Rectal smooth muscle tissue (tissue), 1 donor: ENCODE data around the gene CXCR3.
A peak's percentile ranks its signal among the peaks of the same experiment; 100 is the strongest.
"Not testable (repeated sequence)": the region's sequence is repeated elsewhere in the genome, so short reads cannot be mapped to it uniquely, and the experiment has no call there.

ENCODE experiments used
- H3K27ac ChIP-seq: one replicate; pipeline ENCODE4 v1.7.0; 2013; ENCODE audit warnings: low read depth, low read length, inconsistent platforms
- H3K27me3 ChIP-seq: one replicate; pipeline ENCODE4 v1.7.0; 2013; ENCODE audit warnings: low read length; ENCODE audit not compliant: control insufficient read depth, insufficient read depth
- H3K36me3 ChIP-seq: one replicate; pipeline ENCODE4 v1.7.0; 2013; ENCODE audit warnings: low read length; ENCODE audit not compliant: control insufficient read depth, insufficient read depth
- H3K4me1 ChIP-seq: one replicate; pipeline ENCODE4 v1.7.0; 2013; ENCODE audit warnings: low read length; ENCODE audit not compliant: control insufficient read depth, insufficient read depth
- H3K4me3 ChIP-seq: one replicate; pipeline ENCODE4 v1.7.0; 2013; ENCODE audit warnings: low read length
- H3K9ac ChIP-seq: one replicate; pipeline ENCODE4 v1.7.0; 2013; ENCODE audit warnings: low read length

Gene CXCR3

DNA sequence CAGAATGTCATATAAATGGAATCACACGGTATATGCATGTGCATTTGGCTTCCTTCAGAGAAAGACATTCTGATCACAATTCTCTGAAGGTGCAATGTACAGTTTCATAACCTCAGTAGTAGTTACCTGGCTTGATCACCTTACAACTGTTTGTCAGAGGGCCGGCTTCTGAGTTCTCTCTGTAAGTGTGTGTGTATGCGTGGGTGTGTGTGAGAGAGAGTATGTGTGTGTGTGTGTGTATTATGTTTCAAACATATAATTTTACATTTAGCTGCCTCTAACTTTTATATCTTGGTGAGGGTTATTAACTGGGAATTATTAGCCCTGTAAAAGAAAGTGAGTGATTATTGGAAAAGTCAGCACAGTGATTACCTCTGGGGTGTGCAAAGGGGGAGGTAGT is 41.0 kb upstream of the CXCR3 start:
- no peak overlapping the region for H3K9ac ChIP-seq
- H3K27me3 ChIP-seq, result no peaks in the 10 kb centered on the region
- no peak overlapping the region for H3K4me3 ChIP-seq
- no peaks in the 10 kb centered on the region for H3K4me1 ChIP-seq
- H3K27ac ChIP-seq, result no peak overlapping the region
- H3K36me3 ChIP-seq, result no peaks in the 10 kb centered on the region

DNA sequence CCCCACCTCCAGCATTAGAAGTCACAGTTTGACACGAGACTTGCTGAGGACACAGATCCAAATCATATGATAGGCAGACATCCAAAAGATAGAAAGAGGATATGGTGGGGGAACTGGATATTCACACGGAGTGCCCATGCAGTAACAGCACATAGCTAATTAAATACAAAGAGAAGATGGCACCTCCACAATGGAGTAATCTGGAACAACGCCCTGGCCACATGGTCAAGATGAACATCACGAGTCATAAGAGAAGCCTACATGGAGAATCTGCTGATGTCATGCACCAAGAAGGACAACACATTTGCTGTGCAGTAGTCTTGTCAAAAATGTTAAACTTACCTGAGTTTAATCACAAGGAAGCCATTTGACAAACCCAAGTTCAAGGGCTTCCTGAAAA is 39.0 kb upstream of the CXCR3 start:
- H3K36me3 ChIP-seq, result no peaks in the 10 kb centered on the region
- peaks cover 2% of the 10 kb centered on the region for H3K27me3 ChIP-seq
- H3K4me3 ChIP-seq, result no peak overlapping the region
- no peak overlapping the region for H3K27ac ChIP-seq
- H3K4me1 ChIP-seq, result no peaks in the 10 kb centered on the region
- H3K9ac ChIP-seq, result no peak overlapping the region

DNA sequence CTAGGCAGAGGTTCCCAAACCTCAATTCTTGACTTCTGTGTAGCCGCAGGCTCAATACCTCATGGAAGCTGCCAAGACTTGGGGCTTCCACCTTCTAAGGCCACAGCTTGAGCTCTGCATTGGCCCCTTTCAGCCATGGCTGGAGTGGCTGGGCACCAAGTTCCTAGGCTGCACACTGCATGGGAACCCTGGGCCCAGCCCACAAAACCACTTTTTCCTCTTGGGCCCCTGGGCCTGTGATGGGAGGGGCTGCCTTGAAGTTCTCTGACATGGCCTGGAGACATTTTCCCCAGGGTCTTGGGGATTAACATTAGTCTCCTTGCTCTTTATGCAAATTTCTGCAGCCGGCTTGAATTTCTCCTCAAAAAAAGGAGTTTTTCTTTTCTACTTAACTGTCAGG is 35.0 kb upstream of the CXCR3 start:
- no peaks in the 10 kb centered on the region for H3K4me1 ChIP-seq
- H3K27me3 ChIP-seq, result peaks cover 2% of the 10 kb centered on the region
- H3K36me3 ChIP-seq, result no peaks in the 10 kb centered on the region
- no peak overlapping the region for H3K27ac ChIP-seq
- no peak overlapping the region for H3K9ac ChIP-seq
- no peak overlapping the region for H3K4me3 ChIP-seq

DNA sequence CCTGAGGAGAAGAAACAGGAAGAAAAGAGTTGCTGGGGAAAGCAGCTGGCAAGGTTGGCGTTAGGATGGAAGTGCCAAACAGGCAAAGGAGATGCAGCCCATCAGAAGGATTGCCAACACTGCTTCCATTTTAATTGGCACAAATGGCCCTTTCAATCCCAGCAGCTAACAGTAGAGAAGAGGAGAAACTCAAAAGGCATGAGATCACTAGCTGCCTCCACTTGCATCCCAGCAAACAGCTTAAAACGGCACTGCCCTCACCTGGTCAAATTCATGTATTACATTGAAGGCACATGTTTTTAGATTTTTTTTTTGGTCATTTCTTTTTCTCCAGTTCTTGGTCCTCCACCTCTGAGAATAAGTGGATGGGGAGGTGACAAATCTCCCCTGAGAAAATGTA is 34.1 kb upstream of the CXCR3 start:
- H3K9ac ChIP-seq, result no peak overlapping the region
- H3K27me3 ChIP-seq, result peaks cover 2% of the 10 kb centered on the region
- no peak overlapping the region for H3K27ac ChIP-seq
- no peaks in the 10 kb centered on the region for H3K4me1 ChIP-seq
- H3K36me3 ChIP-seq, result no peaks in the 10 kb centered on the region
- H3K4me3 ChIP-seq, result no peak overlapping the region

DNA sequence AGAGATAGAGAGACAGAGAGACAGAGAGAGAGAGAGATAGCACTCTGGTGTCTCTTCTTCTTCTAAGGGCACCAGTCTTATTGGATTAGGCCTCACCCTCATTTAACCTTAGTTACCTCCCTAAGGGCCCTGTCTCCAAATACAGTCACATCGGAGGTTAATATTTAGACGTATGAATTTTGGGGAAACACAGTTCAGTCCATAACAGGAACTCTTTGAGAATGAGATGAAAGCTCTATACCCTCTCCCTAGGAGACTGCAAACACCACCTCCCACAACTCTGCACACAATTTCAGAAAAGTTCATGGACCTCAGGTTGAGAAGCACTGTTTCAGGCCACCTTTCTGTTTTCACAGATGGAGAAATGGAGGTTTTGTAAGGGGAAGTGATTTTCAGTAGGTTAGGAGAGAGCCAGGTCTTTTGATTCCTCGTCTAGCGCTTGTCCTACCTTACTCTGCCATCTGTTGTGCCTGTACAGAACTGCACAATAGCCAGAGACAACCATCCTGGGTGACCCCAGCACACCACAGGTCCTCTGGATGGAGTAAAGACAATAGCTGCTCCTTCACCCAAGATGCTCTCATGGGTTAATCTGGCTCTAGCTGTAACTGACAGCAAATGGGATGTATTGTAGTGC is 32.1 kb upstream of the CXCR3 start:
- peaks cover 2% of the 10 kb centered on the region for H3K27me3 ChIP-seq
- no peaks in the 10 kb centered on the region for H3K4me1 ChIP-seq
- no peak overlapping the region for H3K9ac ChIP-seq
- H3K36me3 ChIP-seq, result no peaks in the 10 kb centered on the region
- no peak overlapping the region for H3K4me3 ChIP-seq
- H3K27ac ChIP-seq, result no peak overlapping the region

DNA sequence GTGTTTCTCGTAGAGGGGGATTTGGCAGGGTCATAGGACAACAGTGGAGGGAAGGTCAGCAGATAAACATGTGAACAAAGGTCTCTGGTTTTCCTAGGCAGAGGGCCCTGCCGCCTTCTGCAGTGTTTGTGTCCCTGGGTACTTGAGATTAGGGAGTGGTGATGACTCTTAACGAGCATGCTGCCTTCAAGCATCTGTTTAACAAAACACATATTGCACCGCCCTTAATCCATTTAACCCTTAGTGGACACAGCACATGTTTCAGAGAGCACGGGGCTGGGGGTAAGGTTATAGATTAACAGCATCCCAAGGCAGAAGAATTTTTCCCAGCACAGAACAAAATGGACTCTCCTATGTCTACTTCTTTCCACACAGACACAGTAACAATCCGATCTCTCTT is 26.1 kb upstream of the CXCR3 start:
- H3K27me3 ChIP-seq, H3K9ac ChIP-seq, H3K36me3 ChIP-seq, H3K4me3 ChIP-seq, H3K27ac ChIP-seq, H3K4me1 ChIP-seq: not testable (repeated sequence)

DNA sequence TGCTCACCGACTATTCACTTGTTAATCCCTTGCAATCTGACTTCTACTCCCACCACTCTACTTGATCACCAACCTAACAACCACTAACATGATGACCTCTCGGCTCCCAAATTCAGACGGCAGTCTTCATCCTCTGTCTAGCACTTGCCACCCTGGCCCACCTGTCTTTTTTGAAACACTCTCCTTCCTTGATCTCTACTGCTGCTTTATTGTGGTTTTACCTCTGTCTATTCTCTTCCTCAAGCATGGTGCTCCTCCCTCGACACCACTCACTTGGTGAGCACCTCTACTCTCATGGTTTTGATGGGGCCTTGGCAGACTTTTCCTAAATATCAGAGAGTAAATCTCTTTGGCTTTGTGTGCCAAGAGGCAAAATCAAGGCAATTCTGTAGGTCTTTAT is 21.7 kb upstream of the CXCR3 start:
- Histone ChIP-seq H3K4me3 (no peak overlapping the region), H3K36me3 (no peaks in the 10 kb centered on the region), H3K4me1 (no peaks in the 10 kb centered on the region)

DNA sequence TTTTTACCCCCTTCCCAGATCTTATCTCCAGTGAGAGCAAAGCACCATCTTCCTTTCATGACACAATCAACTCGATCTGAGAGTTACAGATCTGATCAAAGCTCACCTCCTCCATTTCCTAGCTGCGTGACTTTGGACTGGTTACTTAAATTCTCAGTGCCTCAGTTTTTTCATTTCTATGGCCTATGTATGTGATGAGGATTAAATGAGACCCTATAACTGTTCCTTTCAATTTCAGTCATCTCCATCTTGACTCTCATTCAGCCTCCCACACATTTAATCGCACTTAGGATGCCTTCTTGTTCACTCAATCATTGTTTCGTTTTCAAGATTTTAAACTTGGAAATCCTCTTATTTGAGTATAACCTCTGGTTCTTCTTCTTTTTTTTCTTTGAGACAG is 20.1 kb upstream of the CXCR3 start:
- no peaks in the 10 kb centered on the region for H3K36me3 ChIP-seq
- no peak overlapping the region for H3K4me3 ChIP-seq
- H3K4me1 ChIP-seq, result no peaks in the 10 kb centered on the region
- no peak overlapping the region for H3K27ac ChIP-seq
- no peaks in the 10 kb centered on the region for H3K27me3 ChIP-seq
- H3K9ac ChIP-seq, result no peak overlapping the region

More for the DNA sequence above, 21.7 kb upstream of the CXCR3 start:
- Histone ChIP-seq H3K27ac (no peak overlapping the region), H3K9ac (no peak overlapping the region), H3K27me3 (no peaks in the 10 kb centered on the region)

DNA sequence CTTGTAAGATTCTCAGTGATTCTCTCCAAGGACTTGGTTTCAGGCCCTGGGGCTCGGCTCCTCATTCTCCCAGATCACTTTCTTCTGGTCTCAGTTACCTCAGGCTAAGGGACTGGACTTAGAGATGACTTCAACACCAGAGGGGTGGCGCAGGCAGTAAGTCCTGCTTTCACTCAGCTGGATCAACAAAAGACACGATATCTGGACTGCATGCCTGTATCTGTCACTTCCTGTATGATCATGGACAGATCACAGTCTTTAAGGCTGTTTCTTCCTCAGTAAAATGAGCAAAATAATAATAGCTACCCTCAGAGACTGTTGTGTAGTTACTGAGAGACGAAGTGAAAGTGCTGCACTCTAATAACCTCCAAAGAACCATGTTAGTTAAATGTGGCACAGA is 19.5 kb upstream of the CXCR3 start:
- Histone ChIP-seq H3K27ac (peak overlapping the region; percentile 2), H3K27me3 (no peaks in the 10 kb centered on the region)

DNA sequence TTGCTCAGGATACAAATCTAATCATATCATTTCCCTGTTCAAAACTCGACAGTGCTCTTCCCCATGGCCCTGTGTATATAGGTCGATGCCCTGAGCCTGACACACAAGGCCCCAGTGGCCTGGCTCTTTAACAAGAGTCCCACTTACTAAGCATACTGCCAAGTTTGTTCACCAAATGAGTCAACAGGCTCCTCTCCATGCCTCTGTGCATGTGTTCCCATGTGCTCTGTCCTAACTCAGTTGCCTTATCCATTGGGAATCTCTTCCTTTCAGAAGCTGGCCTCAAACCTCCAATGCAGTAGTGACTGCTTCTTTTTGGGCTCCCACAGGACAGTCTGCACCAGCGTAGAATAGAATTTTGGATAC is 18.9 kb upstream of the CXCR3 start:
- peak overlapping the region; percentile 65 for H3K27ac ChIP-seq
- H3K9ac ChIP-seq, result no peak overlapping the region
- H3K36me3 ChIP-seq, result no peaks in the 10 kb centered on the region
- no peaks in the 10 kb centered on the region for H3K4me1 ChIP-seq
- H3K27me3 ChIP-seq, result no peaks in the 10 kb centered on the region
- H3K4me3 ChIP-seq, result no peak overlapping the region

More for the DNA sequence above, 19.5 kb upstream of the CXCR3 start:
- no peak overlapping the region for H3K9ac ChIP-seq
- H3K36me3 ChIP-seq, result no peaks in the 10 kb centered on the region
- H3K4me1 ChIP-seq, result no peaks in the 10 kb centered on the region
- H3K4me3 ChIP-seq, result no peak overlapping the region

DNA sequence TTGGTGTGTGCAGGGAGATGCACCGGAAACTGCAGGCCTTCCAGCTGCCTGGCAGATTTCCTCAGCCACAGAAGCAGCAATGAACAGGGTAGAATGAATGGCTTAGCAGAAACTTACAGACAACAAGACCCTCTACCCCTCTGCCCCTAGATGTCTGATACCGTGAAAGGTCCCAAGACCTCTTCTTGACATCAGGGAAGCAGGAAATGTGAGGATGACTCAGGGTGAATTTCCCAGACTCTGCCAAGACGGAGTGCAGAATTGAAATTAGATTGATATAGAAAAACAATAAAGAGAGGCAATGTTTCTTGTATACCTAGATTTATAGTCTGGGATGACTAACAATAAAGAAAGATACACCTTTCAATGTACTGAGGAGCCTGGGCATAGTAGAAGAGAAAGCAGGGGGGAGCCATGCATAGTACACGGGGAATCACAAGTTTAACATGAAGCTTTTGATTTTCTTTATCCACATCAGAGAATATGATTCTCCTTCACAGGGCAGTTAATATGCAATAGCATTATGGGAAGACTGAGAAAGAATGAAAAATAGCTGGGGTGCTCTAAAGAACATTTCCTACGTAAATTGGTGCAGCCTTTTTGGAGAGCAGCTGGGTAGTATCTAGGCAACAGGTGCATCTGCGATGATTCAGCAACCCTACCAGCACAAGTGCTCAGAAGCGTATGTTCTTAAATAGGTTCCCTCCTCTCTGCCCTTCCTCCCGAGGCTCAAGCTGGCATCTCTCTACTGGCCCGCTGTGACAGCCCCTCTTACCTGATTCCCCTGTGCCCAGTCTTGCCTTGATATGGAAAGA is 18.3 kb upstream of the CXCR3 start:
- Histone ChIP-seq H3K4me3 (no peak overlapping the region), H3K27ac (peak overlapping the region; percentile 65), H3K9ac (no peak overlapping the region), H3K27me3 (no peaks in the 10 kb centered on the region), H3K36me3 (no peaks in the 10 kb centered on the region), H3K4me1 (no peaks in the 10 kb centered on the region)

DNA sequence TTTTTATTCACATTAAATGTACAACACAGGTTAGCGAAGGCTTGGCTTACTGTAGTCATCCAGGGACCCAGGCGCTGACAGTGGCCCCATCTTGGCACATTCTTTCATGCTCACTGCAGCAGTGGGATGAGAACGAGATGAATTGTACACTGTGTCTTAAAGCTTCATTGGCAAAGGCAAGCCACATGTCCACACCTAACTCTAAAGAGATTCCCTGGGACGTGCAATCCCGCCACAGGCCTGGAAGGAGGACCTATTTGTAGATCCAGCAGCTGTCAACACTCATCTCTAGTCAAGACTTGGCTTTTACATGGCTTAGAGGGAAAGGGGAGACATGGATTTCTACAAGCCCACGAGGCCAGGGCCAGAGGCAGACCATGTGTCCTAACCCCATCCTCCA is 16.1 kb upstream of the CXCR3 start:
- Histone ChIP-seq H3K4me1 (no peaks in the 10 kb centered on the region), H3K9ac (no peak overlapping the region), H3K27me3 (no peaks in the 10 kb centered on the region), H3K4me3 (no peak overlapping the region), H3K27ac (no peak overlapping the region), H3K36me3 (no peaks in the 10 kb centered on the region)
